Smooth muscle cell (in vitro differentiated cells): Measurements from ENCODE around the gene RGL3. TPM values are rescaled to one million over a fixed set of nuclear protein-coding genes. Genes with fewer than 3 reads are reported as not detected.
A peak's percentile ranks its signal among the peaks of the same experiment; 100 is the strongest.

Source experiments
- DNase-seq: peaks from one replicate; lab custom pipeline; 2025; ENCODE audit not compliant: unreplicated experiment; lab: John Stamatoyannopoulos, UW
- H2AFZ ChIP-seq: fragments of 200-600 bp; sonication (generic); 2 replicates; pipeline ENCODE4 v1.6.0; 2016; ENCODE audit warnings: antibody characterized with exemption, low read depth, mild to moderate bottlenecking
- H3F3A ChIP-seq: fragments of 200-600 bp; sonication (generic); 2 replicates; pipeline ENCODE4 v1.6.0; 2017; ENCODE audit warnings: antibody characterized with exemption, low read depth
- H3K27ac ChIP-seq: fragments of 200-600 bp; sonication (generic); 2 replicates; pipeline ENCODE4 v1.5.1; 2016; ENCODE audit warnings: low read depth, mild to moderate bottlenecking
- H3K27me3 ChIP-seq: fragments of 200-600 bp; sonication (generic); 2 replicates; pipeline ENCODE4 v1.6.1; 2016; ENCODE audit warnings: low read depth, mild to moderate bottlenecking
- H3K36me3 ChIP-seq: fragments of 200-600 bp; sonication (generic); 2 replicates; pipeline ENCODE4 v1.5.1; 2016; ENCODE audit warnings: low read depth
- H3K4me1 ChIP-seq: fragments of 200-600 bp; sonication (generic); 2 replicates; pipeline ENCODE4 v1.5.1; 2016; ENCODE audit warnings: low read depth
- H3K4me2 ChIP-seq: fragments of 200-600 bp; sonication (generic); 2 replicates; pipeline ENCODE4 v1.6.0; 2016; ENCODE audit warnings: mild to moderate bottlenecking
- H3K4me3 ChIP-seq: fragments of 200-600 bp; sonication (generic); 2 replicates; pipeline ENCODE4 v1.5.1; 2016; ENCODE audit warnings: mild to moderate bottlenecking
- H3K79me2 ChIP-seq: fragments of 200-600 bp; sonication (generic); 2 replicates; pipeline ENCODE4 v1.6.0; 2016; ENCODE audit warnings: low read depth, mild to moderate bottlenecking
- H3K9ac ChIP-seq: fragments of 200-600 bp; sonication (generic); 2 replicates; pipeline ENCODE4 v1.6.0; 2016; ENCODE audit warnings: low read depth
- H3K9me3 ChIP-seq: fragments of 200-600 bp; sonication (generic); replicated peaks from 2 replicates; pipeline ENCODE4 v1.5.1; 2016; ENCODE audit warnings: low read depth
- H4K20me1 ChIP-seq: fragments of 200-600 bp; sonication (generic); 2 replicates; pipeline ENCODE4 v1.6.0; 2016; ENCODE audit warnings: low read depth
- WGBS: methylation state at CpG from one replicate; pipeline ENCODE4 v1.1.7; 2016; ENCODE audit warnings: low lambda C conversion rate; 5-methylcytosine and 5-hydroxymethylcytosine counted together
- polyA plus RNA-seq: library from polyadenylated mRNA; unstranded; fragments of >200 nt; fragmentation: Nextera tagmentation; extraction: Ambion mirVana; gene quantifications from 2 replicates; pipeline ENCODE4 v1.2.1, GENCODE V29; 2016
- total RNA-seq: library from RNA; depleted of rRNA; stranded (reverse); fragments of >200 nt; gene quantifications from 2 replicates; pipeline ENCODE4 v1.2.3, GENCODE V29; 2014
- TF ChIP-seq, protein P1 (sequence below): fragments of 200-600 bp; sonication (generic); IDR thresholded peaks from 2 replicates; pipeline ENCODE4 v1.5.1; 2017; ENCODE audit warnings: borderline replicate concordance, mild to moderate bottlenecking, antibody characterized with exemption; ENCODE audit not compliant: insufficient read depth, poor library complexity, severe bottlenecking

RGL3 gene
- total and polyA plus RNA-seq, 2 experiments from 2014 or later: 5.5 to 6.6 TPM

DNA sequence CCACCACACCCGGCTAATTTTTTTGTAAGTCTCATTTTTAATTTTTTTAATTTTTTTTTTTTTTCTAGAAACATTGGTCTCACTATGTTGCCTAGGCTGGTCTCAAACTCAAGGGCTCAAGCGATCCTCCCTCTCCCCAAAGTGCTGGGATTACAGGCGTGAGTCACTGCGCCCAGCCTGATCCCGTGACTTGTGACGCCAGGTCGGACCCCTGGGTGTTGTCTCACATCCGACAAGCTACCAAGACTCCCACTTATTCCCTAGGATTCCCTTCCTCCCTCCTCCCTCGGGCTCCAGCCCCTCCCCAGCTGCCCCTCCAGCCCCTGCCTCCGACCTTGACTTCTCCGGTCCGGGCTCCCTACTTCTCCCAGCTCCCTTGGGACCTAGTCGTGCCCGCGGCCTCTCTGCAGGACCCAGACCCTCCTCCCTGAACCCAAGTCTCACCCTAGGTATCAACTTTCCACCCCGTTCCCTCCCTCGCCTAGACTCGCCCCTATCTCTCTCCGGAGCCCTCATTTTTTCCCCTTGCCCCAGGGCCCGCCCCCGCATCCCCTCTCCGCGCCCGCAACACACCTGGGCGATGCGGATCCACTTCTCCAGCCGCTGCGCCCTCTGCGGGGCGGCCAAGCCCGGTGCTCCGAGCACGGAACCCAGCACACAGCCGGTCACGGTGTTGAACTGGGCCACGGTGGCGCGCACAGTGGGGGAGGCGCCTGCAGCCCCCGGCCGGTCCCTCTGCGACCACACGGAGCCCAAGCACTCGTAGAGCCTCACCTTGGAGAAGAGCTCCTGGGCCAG is 13.1 kb downstream of the RGL3 start:
- WGBS: 66% methylated on average over 31 of the region's 44 CpGs

DNA sequence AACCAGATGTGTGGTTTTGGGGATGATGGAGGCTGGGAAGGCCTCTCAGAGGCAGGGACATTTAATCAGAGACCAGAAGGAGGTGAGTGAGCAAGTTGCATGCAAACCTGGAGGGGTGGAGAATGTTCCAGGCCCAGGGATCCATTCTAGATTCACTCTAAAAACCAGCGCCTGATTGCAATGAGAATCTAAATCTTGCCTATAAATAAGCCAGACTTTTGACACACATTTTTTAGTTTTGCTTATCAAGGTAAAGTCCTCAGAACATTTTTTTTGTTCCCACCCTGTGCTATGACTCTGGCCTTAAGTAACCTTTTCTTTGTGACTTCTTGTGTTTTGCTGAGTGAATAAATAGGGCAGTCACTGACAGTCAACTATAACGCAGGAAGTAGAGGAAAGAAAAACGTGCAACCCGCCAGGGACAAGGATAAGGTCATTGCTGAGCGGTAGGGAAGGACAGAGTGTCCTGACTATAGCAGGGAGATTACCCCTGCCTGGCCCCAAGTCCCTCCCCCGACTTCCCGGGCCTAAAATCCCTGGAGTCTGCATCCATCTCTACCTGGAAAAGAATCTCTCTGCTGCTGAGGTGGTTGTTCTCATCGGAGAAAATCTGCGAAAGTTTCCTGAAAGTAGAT is 14.4 kb downstream of the RGL3 start:
- H3K4me2 ChIP-seq: no peak overlapping the region
- H3K79me2 ChIP-seq: no peaks in the 10 kb centered on the region
- no peak overlapping the region for H3K27ac ChIP-seq
- no peaks in the 10 kb centered on the region for H3K27me3 ChIP-seq
- TF ChIP-seq, protein P1, sequence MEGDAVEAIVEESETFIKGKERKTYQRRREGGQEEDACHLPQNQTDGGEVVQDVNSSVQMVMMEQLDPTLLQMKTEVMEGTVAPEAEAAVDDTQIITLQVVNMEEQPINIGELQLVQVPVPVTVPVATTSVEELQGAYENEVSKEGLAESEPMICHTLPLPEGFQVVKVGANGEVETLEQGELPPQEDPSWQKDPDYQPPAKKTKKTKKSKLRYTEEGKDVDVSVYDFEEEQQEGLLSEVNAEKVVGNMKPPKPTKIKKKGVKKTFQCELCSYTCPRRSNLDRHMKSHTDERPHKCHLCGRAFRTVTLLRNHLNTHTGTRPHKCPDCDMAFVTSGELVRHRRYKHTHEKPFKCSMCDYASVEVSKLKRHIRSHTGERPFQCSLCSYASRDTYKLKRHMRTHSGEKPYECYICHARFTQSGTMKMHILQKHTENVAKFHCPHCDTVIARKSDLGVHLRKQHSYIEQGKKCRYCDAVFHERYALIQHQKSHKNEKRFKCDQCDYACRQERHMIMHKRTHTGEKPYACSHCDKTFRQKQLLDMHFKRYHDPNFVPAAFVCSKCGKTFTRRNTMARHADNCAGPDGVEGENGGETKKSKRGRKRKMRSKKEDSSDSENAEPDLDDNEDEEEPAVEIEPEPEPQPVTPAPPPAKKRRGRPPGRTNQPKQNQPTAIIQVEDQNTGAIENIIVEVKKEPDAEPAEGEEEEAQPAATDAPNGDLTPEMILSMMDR: no peak
- H3K4me1 ChIP-seq: no peaks in the 10 kb centered on the region
- H3K4me3 ChIP-seq: no peak overlapping the region
- no peaks in the 10 kb centered on the region for H4K20me1 ChIP-seq
- H3K9me3 ChIP-seq: no peaks in the 10 kb centered on the region
- H2AFZ ChIP-seq: no peak overlapping the region
- no peaks in the 10 kb centered on the region for H3F3A ChIP-seq
- DNase-seq: no peak
- 84% methylated on average over 9 of the region's 9 CpGs for WGBS
- no peaks in the 10 kb centered on the region for H3K36me3 ChIP-seq
- no peak overlapping the region for H3K9ac ChIP-seq

More for the DNA sequence above, 13.1 kb downstream of the RGL3 start:
- H4K20me1 ChIP-seq: no peaks in the 10 kb centered on the region
- no peaks in the 10 kb centered on the region for H3K79me2 ChIP-seq
- no peak overlapping the region for H2AFZ ChIP-seq
- H3K4me1 ChIP-seq: no peaks in the 10 kb centered on the region
- H3K27ac ChIP-seq: no peak overlapping the region
- no peaks in the 10 kb centered on the region for H3K36me3 ChIP-seq
- no peaks in the 10 kb centered on the region for H3K27me3 ChIP-seq
- TF ChIP-seq, protein P1: peak; percentile 6
- H3K9ac ChIP-seq: no peak overlapping the region
- no peak overlapping the region for H3K4me2 ChIP-seq
- no peak overlapping the region for H3K4me3 ChIP-seq
- no peaks in the 10 kb centered on the region for H3F3A ChIP-seq
- no peak for DNase-seq
- no peaks in the 10 kb centered on the region for H3K9me3 ChIP-seq

DNA sequence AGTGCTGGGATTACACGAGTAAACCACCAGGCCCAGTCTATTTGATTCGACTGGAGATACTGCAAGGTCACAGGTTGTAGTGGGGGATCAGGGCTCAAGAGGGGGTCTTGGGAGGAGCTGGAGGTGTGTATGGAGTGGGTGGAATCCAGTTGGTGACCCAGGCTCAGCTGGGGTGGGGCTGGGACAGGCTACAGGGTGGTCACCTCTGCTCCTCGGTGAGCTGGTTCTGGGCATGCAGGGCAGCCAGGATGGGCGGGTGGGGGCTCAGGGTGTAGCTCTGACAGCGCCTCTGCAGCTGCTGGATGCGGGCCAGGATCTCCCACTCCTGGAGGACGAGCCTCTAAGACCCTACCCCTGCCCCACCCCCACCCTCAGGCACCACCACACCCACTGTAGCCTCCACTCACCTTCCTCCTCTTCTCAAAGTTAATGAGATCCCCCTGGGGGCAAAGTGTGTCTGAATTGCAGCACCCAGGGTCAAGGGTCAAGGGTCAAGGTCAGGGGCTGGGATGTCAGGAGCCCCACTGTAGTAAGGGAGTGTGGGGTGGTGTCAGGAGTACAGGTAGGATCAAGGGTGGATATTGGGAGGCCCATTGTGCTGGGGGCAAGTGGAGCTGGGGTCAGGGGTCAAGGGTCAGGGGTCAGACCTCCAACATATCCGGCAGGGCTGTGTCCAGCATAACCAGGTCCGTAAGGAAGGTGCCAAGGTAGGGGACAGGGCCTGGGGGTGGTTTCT is 17.1 kb downstream of the RGL3 start:
- no peak overlapping the region for H3K4me2 ChIP-seq
- H4K20me1 ChIP-seq: no peaks in the 10 kb centered on the region
- TF ChIP-seq, protein P1: no peak
- no peak overlapping the region for H2AFZ ChIP-seq
- no peak overlapping the region for H3K9ac ChIP-seq
- H3K9me3 ChIP-seq: no peaks in the 10 kb centered on the region
- no peak overlapping the region for H3K4me3 ChIP-seq
- DNase-seq: no peak
- no peak overlapping the region for H3K27ac ChIP-seq
- H3K27me3 ChIP-seq: no peaks in the 10 kb centered on the region
- H3K4me1 ChIP-seq: no peaks in the 10 kb centered on the region
- WGBS: 98% methylated on average over 6 of the region's 9 CpGs
- H3K79me2 ChIP-seq: no peaks in the 10 kb centered on the region
- no peaks in the 10 kb centered on the region for H3F3A ChIP-seq
- no peaks in the 10 kb centered on the region for H3K36me3 ChIP-seq
